Measurements from ENCODE around the gene SUPT20H. TPM values are rescaled to one million over a fixed set of nuclear protein-coding genes. Genes with fewer than 3 reads are reported as not detected.

The SUPT20H gene
- total RNA-seq, 2 donors from 2014 or later = 43.3 to 51.4 TPM

DNA sequence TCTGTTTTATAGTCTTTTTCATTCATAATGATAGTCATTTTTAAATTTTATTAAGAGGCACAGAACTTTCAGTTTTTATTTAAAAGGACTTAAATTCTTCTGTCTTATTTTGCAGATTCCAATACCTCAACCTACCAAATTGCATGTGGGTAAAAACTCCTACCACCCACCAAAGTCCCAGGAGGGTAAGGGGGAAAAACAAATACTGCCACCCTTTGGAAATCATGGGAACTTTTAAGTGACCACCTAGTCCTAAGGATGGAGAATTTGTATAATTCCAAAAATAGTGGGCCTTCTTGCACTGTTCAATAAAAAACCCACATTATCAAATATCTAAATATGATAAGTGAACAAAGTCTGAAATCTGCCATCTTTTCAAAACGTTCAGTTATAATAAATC lies 9.7 kb downstream of the SUPT20H start:
- ATAC-seq = no peak
- 21 to 27% methylated on average over 1 of the region's 1 CpG for WGBS, 2 donors
- H3K36me3 ChIP-seq (replicated peaks in 1 of 2; ENCODE audit: insufficient read depth in 1 of 2, low read depth in 2 of 2) = peaks cover 0 to 8% of the 10 kb centered on the region in 2 donors
- H3K4me3 ChIP-seq = no peak overlapping the region
- TF ChIP-seq POLR2A (IDR thresholded peaks at IDR 0.05) (no peak), CTCF (IDR thresholded peaks at IDR 0.05) (no peak)
- DNase-seq = no peak
- no peaks in the 10 kb centered on the region for H3K9me3 ChIP-seq
- no peaks in the 10 kb centered on the region for H3K27me3 ChIP-seq
- H3K4me1 ChIP-seq = no peaks in the 10 kb centered on the region
- no peak overlapping the region for H3K27ac ChIP-seq
- intact Hi-C loops (cut with DNase I) = no loop called here

GRCh38 chr13:37047846-37048245 lies 11.6 kb downstream of the SUPT20H start:
- no peak overlapping the region for H3K27ac ChIP-seq
- peaks cover 0 to 17% of the 10 kb centered on the region in 2 donors for H3K36me3 ChIP-seq (replicated peaks in 1 of 2; ENCODE audit: insufficient read depth in 1 of 2, low read depth in 2 of 2)
- intact Hi-C loops (cut with DNase I) = no loop called here
- no peak for DNase-seq
- no peak for ATAC-seq
- H3K4me1 ChIP-seq = no peaks in the 10 kb centered on the region
- H3K27me3 ChIP-seq = no peaks in the 10 kb centered on the region
- H3K9me3 ChIP-seq = no peaks in the 10 kb centered on the region
- no peak overlapping the region for H3K4me3 ChIP-seq
- TF ChIP-seq CTCF (IDR thresholded peaks at IDR 0.05) = no peak
- no peak for TF ChIP-seq POLR2A (IDR thresholded peaks at IDR 0.05)
- WGBS, 2 donors = 80 to 82% methylated on average over 3 of the region's 3 CpGs

- WGBS, 2 donors = 83 to 84% methylated on average over 2 of the region's 2 CpGs
- Histone ChIP-seq H3K27me3 (no peaks in the 10 kb centered on the region), H3K9me3 (no peaks in the 10 kb centered on the region), H3K4me1 (no peaks in the 10 kb centered on the region), H3K36me3 (replicated peaks in 1 of 2; ENCODE audit: insufficient read depth in 1 of 2, low read depth in 2 of 2) (peaks cover 0 to 24% of the 10 kb centered on the region in 2 donors), H3K27ac (no peak overlapping the region), H3K4me3 (no peak overlapping the region)
- TF ChIP-seq POLR2A (IDR thresholded peaks at IDR 0.05) = no peak
- no peak for TF ChIP-seq CTCF (IDR thresholded peaks at IDR 0.05)
- intact Hi-C loops (cut with DNase I) = no loop called here
- ATAC-seq = no peak
- no peak for DNase-seq
Observed at GRCh38 chr13:37047032-37047431, 12.5 kb downstream of the SUPT20H start.

GRCh38 chr13:37046062-37046461 lies 13.4 kb downstream of the SUPT20H start:
- Histone ChIP-seq H3K9me3 (no peaks in the 10 kb centered on the region), H3K4me3 (no peak overlapping the region), H3K27ac (no peak overlapping the region), H3K4me1 (no peaks in the 10 kb centered on the region), H3K36me3 (replicated peaks in 1 of 2; ENCODE audit: insufficient read depth in 1 of 2, low read depth in 2 of 2) (peaks cover 0 to 30% of the 10 kb centered on the region in 2 donors), H3K27me3 (no peaks in the 10 kb centered on the region)
- intact Hi-C loops (cut with DNase I) = no loop called here
- ATAC-seq = no peak
- 96 to 100% methylated on average over 1 of the region's 1 CpG for WGBS, 2 donors
- TF ChIP-seq POLR2A (IDR thresholded peaks at IDR 0.05) = no peak
- TF ChIP-seq CTCF (IDR thresholded peaks at IDR 0.05) = no peak
- no peak for DNase-seq

GRCh38 chr13:37040789-37041188 lies 18.7 kb downstream of the SUPT20H start:
- intact Hi-C loops (cut with DNase I) = no loop called here
- TF ChIP-seq CTCF (IDR thresholded peaks at IDR 0.05) (no peak), POLR2A (IDR thresholded peaks at IDR 0.05) (no peak)
- no peak overlapping the region for H3K27ac ChIP-seq
- H3K27me3 ChIP-seq = no peaks in the 10 kb centered on the region
- no peaks in the 10 kb centered on the region for H3K4me1 ChIP-seq
- no peak for DNase-seq
- H3K9me3 ChIP-seq = no peaks in the 10 kb centered on the region
- ATAC-seq = no peak
- H3K4me3 ChIP-seq = no peak overlapping the region
- H3K36me3 ChIP-seq (replicated peaks in 1 of 2; ENCODE audit: insufficient read depth in 1 of 2, low read depth in 2 of 2) = peaks cover 0 to 34% of the 10 kb centered on the region in 2 donors

Measured in body of pancreas (tissue), 4 donors.